Lung (tissue), 12 donors: ENCODE results near the gene SV2B. TPM values are rescaled to one million over a fixed set of nuclear protein-coding genes. Genes with fewer than 3 reads are reported as not detected.

Source experiments
- ATAC-seq: fragments of 200-7000 bp; cut with Tn5 transposase; one replicate; pipeline ENCODE4 v1.9.1; 2020; ENCODE audit warnings: moderate number of reproducible peaks; ENCODE audit not compliant: insufficient read depth, low FRiP score
- DNase-seq, 3 donors: peaks; one replicate each; pipeline ENCODE4 v3.0.0-alpha.2; 2013 to 2017
- H3K27ac ChIP-seq, 2 donors: one replicate each; pipeline ENCODE4 v1.5.1; 2013; ENCODE audit warnings: mild to moderate bottlenecking in 2 of 2, moderate library complexity in 2 of 2, control low read depth in 1 of 2, inconsistent platforms in 1 of 2, low read depth in 1 of 2, low read length in 1 of 2
- H3K27me3 ChIP-seq, 3 donors: one replicate each; pipeline ENCODE4 v1.5.1; 2013; ENCODE audit warnings: low read length in 2 of 3; ENCODE audit not compliant: control insufficient read depth in 3 of 3, insufficient read depth in 3 of 3
- H3K36me3 ChIP-seq, 4 donors: one replicate each; pipeline ENCODE4 v1.5.1; 2013; ENCODE audit warnings: low read length in 4 of 4, mild to moderate bottlenecking in 1 of 4, moderate library complexity in 1 of 4; ENCODE audit not compliant: control insufficient read depth in 4 of 4, insufficient read depth in 4 of 4
- H3K4me1 ChIP-seq, 5 donors: one replicate each; pipeline ENCODE4 v1.5.1; 2013; ENCODE audit warnings: low read length in 5 of 5, mild to moderate bottlenecking in 2 of 5, moderate library complexity in 1 of 5; ENCODE audit not compliant: control insufficient read depth in 5 of 5, insufficient read depth in 5 of 5
- H3K4me3 ChIP-seq: one replicate; pipeline ENCODE4 v1.5.1; 2013; ENCODE audit warnings: mild to moderate bottlenecking, control low read depth, moderate library complexity
- H3K9ac ChIP-seq, 2 donors: one replicate each; pipeline ENCODE4 v1.5.1; 2013; ENCODE audit warnings: low read length in 2 of 2, control low read depth in 1 of 2; ENCODE audit not compliant: insufficient read depth in 1 of 2
- H3K9me3 ChIP-seq, 4 donors: one replicate each; pipeline ENCODE4 v1.5.1; 2013; ENCODE audit warnings: low read length in 3 of 4, mild to moderate bottlenecking in 1 of 4, moderate library complexity in 1 of 4; ENCODE audit not compliant: control insufficient read depth in 4 of 4, insufficient read depth in 3 of 4
- WGBS, 2 donors: extraction: QIAGEN DNeasy Blood & Tissue Kit; methylation state at CpG; one replicate each; pipeline ENCODE4 v1.1.7; 2013; 5-methylcytosine and 5-hydroxymethylcytosine counted together
- polyA plus RNA-seq, 2 donors: library from polyadenylated mRNA; stranded (reverse); fragments of 200-250 nt; gene quantifications; one replicate each; pipeline ENCODE4 v1.2.1, GENCODE V29; 2013
- total RNA-seq, 2 donors: library from RNA; depleted of rRNA in 1 of 2; stranded (reverse); fragments of >200 nt in 1 of 2; gene quantifications; one replicate each; pipeline ENCODE4 v1.2.1, GENCODE V29; 2014 to 2021
- TF ChIP-seq, protein P1 (sequence below): IDR thresholded peaks from 2 replicates; pipeline ENCODE4 v1.5.1; 2012; ENCODE audit warnings: mild to moderate bottlenecking; ENCODE audit errors: control extremely low read depth, extremely low read depth
- donor health status: control.
- donor health status: control.
- donor health status: Bipolar disorder and iron deficiency.
- donor health status: healthy.
- donor health status: DM: yes; HTN: yes; CAD: no.

Gene SV2B
- total and polyA plus RNA-seq, 4 donors, result 0.12 to 2.8 (median 0.90) TPM

DNA sequence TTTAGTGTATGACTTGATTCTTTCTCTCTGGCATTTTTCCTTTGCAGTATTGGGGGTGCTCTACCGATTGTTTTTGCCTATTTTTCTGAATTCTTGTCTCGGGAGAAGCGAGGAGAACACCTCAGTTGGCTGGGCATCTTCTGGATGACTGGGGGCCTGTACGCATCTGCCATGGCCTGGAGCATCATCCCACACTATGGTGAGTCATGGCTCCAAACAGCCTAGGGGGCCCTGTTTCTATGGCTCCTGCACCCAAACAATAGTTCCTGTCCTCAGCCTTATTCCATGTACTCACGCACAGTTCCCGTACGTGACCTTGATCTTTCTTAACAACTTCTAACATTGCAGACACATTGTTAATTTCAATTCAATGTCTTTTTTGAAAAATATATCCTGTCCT, 152.3 kb downstream of the SV2B start:
- ATAC-seq (no peak), DNase-seq (no peak)
- Histone ChIP-seq H3K27ac (no peak overlapping the region), H3K4me3 (no peak overlapping the region), H3K4me1 (peaks cover 0 to 4% (median 0%) of the 10 kb centered on the region in 5 donors), H3K27me3 (no peaks in the 10 kb centered on the region), H3K9me3 (peaks cover 0 to 2% (median 0%) of the 10 kb centered on the region in 4 donors), H3K9ac (no peak overlapping the region), H3K36me3 (no peaks in the 10 kb centered on the region)
- 92 to 93% methylated on average over 7 of the region's 7 CpGs for WGBS, 2 donors
- TF ChIP-seq, protein P1, sequence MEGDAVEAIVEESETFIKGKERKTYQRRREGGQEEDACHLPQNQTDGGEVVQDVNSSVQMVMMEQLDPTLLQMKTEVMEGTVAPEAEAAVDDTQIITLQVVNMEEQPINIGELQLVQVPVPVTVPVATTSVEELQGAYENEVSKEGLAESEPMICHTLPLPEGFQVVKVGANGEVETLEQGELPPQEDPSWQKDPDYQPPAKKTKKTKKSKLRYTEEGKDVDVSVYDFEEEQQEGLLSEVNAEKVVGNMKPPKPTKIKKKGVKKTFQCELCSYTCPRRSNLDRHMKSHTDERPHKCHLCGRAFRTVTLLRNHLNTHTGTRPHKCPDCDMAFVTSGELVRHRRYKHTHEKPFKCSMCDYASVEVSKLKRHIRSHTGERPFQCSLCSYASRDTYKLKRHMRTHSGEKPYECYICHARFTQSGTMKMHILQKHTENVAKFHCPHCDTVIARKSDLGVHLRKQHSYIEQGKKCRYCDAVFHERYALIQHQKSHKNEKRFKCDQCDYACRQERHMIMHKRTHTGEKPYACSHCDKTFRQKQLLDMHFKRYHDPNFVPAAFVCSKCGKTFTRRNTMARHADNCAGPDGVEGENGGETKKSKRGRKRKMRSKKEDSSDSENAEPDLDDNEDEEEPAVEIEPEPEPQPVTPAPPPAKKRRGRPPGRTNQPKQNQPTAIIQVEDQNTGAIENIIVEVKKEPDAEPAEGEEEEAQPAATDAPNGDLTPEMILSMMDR, result no peak

DNA sequence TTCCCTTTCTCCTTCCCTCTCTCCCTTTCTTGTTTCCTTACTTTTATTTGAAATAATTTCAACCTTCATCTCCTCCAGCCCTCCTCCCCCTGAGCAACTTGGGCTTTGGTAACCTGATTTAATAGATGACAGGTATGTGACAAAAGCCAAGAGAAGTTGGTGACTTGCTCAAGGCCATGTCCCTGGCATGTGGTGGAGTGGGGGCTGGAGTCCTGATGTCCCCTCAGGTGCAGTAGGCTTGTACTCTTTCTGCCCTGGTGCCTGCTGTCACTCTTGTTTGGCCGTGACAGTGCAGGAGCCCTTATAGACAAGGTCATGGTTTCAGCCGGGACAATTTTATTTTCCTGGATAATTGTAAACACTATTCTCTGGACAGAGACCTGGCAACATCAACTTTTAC, 152.7 kb downstream of the SV2B start:
- H3K36me3 ChIP-seq, result no peaks in the 10 kb centered on the region
- H3K4me3 ChIP-seq, result no peak overlapping the region
- H3K27me3 ChIP-seq, result no peaks in the 10 kb centered on the region
- no peak overlapping the region for H3K9ac ChIP-seq
- 81 to 88% methylated on average over 2 of the region's 2 CpGs for WGBS, 2 donors
- no peak overlapping the region for H3K27ac ChIP-seq
- TF ChIP-seq, protein P1, result no peak
- ATAC-seq (no peak), DNase-seq (no peak)
- H3K4me1 ChIP-seq, result peaks cover 0 to 3% (median 0%) of the 10 kb centered on the region in 5 donors
- H3K9me3 ChIP-seq, result peaks cover 0 to 2% (median 0%) of the 10 kb centered on the region in 4 donors

DNA sequence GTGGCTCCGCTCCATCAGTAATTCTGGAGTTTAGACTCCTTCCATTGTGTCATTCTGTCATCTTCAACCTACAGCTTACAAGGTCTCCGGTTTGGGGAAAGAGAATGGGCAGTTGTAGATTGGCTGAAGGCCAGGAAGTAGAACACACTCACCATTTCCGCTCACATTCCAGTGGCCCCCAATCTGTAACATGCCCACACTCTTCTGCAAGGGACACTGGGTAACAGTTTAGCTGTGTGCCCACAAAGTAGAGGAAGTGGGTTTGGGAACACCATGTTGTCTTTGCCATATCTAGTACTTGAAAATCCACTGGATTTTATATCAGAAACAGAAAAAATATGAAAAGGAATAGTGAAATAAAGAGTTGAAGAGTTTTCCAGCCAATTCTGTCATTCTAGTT, 153.5 kb downstream of the SV2B start:
- Histone ChIP-seq H3K4me3 (no peak overlapping the region), H3K9me3 (peaks cover 0 to 2% (median 0%) of the 10 kb centered on the region in 4 donors), H3K4me1 (peaks cover 0 to 3% (median 0%) of the 10 kb centered on the region in 5 donors), H3K27me3 (peaks cover 0 to 2% (median 0%) of the 10 kb centered on the region in 3 donors), H3K27ac (no peak overlapping the region), H3K9ac (no peak overlapping the region), H3K36me3 (no peaks in the 10 kb centered on the region)
- DNase-seq, result no peak
- ATAC-seq, result no peak
- 43 to 54% methylated on average over 3 of the region's 3 CpGs for WGBS, 2 donors
- TF ChIP-seq, protein P1, result no peak

DNA sequence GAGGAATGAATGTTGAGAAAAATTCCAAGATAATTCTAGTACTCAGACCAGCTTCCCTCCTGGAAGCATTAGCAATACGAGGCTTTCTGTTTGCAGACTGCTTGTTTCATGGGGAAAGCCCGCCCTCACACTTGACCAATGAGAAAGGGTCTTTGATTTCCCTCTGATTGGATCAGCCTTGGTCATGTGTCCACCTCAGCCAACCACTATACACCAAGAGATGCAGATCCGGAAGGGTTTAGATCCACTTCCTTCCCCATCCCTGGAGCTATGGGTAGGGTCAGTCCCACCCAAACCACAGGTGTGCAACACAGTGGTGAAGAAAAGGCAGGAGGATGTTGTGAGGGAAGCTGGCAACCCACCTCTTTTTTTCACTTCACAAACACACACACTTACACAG, 154.7 kb downstream of the SV2B start:
- ATAC-seq (no peak), DNase-seq (no peak)
- H3K27me3 ChIP-seq, result peaks cover 0 to 2% (median 0%) of the 10 kb centered on the region in 3 donors
- H3K36me3 ChIP-seq, result no peaks in the 10 kb centered on the region
- no peak overlapping the region for H3K4me3 ChIP-seq
- H3K27ac ChIP-seq, result no peak overlapping the region
- 65 to 69% methylated on average over 3 of the region's 3 CpGs for WGBS, 2 donors
- H3K4me1 ChIP-seq, result peaks cover 0 to 1% (median 0%) of the 10 kb centered on the region in 5 donors
- peaks cover 0 to 2% (median 0%) of the 10 kb centered on the region in 4 donors for H3K9me3 ChIP-seq
- TF ChIP-seq, protein P1, result no peak
- H3K9ac ChIP-seq, result no peak overlapping the region
